NCI-H2081 treated with DMSO at 0.1 percent for 48 hours (cell line): Measurements from ENCODE around the gene FGF10.

Source experiments
- DNase-seq: peaks from one replicate; lab custom pipeline; 2025; lab: John Stamatoyannopoulos, UW

Gene FGF10

DNA sequence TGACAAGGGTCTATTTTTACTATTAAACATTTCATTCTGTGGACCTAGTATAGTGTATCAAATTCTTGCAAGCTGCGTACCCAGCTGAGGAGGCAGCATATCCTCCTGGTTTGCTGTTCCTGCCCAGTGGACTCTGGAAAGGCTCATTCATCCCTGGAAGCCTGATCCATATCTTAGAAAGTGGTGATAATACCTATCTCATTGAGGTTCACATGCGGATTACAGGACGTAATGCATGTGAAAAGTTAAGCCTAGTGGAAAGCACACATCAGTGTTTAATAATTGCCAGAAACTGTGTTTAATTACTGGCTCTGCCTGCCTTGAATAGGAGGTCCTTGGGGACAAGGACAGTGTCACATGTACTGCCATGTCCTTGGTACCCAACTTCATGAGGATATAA is 132.0 kb downstream of the FGF10 start:
- DNase-seq = no peak
